ENCODE measurements around the gene C6orf118. TPM values are rescaled to one million over a fixed set of nuclear protein-coding genes. Genes with fewer than 3 reads are reported as not detected.

The C6orf118 gene
- total and polyA plus RNA-seq, 10 of the 15 experiments (the other 5 are each of a cell fraction or from before 2014, with no cell fraction given): not detected

DNA sequence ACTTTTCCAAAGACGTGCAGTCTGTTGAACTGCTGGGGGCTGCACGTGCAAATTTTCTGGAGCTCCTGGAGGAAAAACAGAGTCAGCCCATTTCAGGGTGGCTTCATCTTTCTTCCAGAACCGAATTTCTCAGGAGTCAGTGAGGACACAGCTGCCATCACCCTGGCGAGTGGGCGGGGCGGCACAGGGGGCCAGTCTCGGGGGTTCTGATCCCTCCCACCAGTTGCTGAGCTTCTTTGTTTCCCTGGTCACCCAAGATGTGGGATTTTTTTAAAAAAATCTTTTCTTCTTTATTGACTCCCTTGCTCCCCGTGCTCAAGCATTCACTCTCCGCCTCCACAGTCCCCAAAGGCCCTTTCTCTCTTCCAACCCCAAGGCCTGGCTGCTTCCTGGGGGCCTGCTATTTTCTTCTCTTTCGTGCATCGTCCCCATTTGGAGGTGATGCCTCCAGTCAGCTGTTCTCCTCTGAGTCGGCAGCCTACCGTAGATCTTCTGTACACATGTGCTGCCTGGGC, 8.9 kb downstream of the C6orf118 start:
- Histone ChIP-seq H2AFZ (ENCODE audit: control insufficient read depth, low read depth, low read length) (no peak overlapping the region), H4K20me1 (ENCODE audit: control insufficient read depth, insufficient read depth) (no peaks in the 10 kb centered on the region), H3K4me2 (ENCODE audit: control insufficient read depth, insufficient read depth) (no peak overlapping the region), H3K4me1 (ENCODE audit: control insufficient read depth, insufficient read depth, low read length) (no peaks in the 10 kb centered on the region), H3K9me3 (replicated peaks; ENCODE audit: control insufficient read depth, insufficient read depth, low read length) (no peaks in the 10 kb centered on the region; the same call in 2 of the 3 replicates), H3K4me3 (no peak overlapping the region), H3K27ac (ENCODE audit: control insufficient read depth, insufficient read depth) (no peak overlapping the region), H3K9ac (ENCODE audit: control insufficient read depth, insufficient read depth, low read length) (no peak overlapping the region), H3K36me3 (ENCODE audit: control insufficient read depth in 2 of 2, insufficient read depth in 2 of 2, low read length in 1 of 2) (no peaks in the 10 kb centered on the region), H3K79me2 (ENCODE audit: control insufficient read depth, insufficient read depth, low read length) (no peaks in the 10 kb centered on the region), H3K27me3 (replicated peaks in 1 of 2; ENCODE audit: control insufficient read depth in 2 of 2, insufficient read depth in 2 of 2, low read length in 1 of 2) (no peaks in the 10 kb centered on the region)
- DNase-seq (ENCODE audit: low read depth, low spot score) (no peak), FAIRE-seq (no peak), ATAC-seq (no peak)
- intact Hi-C loops (cut with micrococcal nuclease; ENCODE audit: unreplicated experiment) (no loop called here), in situ Hi-C loops (cut with MboI) (no loop called here)
- BruUV-seq (replicated peaks): no TSS peak
- ChIA-PET POLR2A (no interaction called here), RAD21 (ENCODE audit: unreplicated experiment) (no interaction called here), CTCF (no interaction called here), SMC1A (ENCODE audit: uncharacterized antibody, unreplicated experiment) (interaction anchor here (0.8 kb wide), 1 partner anchor 9 kb away, joined by 3 read pairs; no protein-coding TSS in a partner anchor)
- WGBS (ENCODE audit: insufficient coverage, insufficient replicate concordance, low lambda C conversion rate, missing lambda C conversion rate): 17% methylated on average over 13 of the region's 13 CpGs
- no peak for TF ChIP-seq ZSCAN29 (IDR thresholded peaks at IDR 0.05)

DNA sequence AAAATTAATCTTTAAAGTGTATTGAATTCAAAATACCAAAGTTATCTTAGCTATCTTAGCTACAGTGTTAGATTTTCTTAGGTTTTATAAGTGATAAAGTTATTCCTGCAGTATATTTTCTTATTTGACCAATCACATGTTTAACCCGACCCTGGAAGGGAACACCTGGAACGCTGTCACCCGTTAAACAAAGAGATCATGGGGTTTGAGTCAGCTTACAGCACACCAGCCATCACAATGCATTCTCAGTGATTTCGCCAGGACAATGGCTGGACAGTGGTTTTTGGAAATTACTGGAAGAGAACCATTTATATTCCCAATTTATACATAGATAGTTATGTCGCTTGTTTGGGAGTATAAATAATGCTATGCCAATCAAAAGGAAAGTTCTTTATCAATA, 10.5 kb downstream of the C6orf118 start:
- Histone ChIP-seq H3K4me2 (ENCODE audit: control insufficient read depth, insufficient read depth) (no peak overlapping the region), H3K36me3 (ENCODE audit: control insufficient read depth in 2 of 2, insufficient read depth in 2 of 2, low read length in 1 of 2) (no peaks in the 10 kb centered on the region), H3K4me3 (no peak overlapping the region), H3K9ac (ENCODE audit: control insufficient read depth, insufficient read depth, low read length) (no peak overlapping the region), H3K27me3 (replicated peaks in 1 of 2; ENCODE audit: control insufficient read depth in 2 of 2, insufficient read depth in 2 of 2, low read length in 1 of 2) (no peaks in the 10 kb centered on the region), H3K27ac (ENCODE audit: control insufficient read depth, insufficient read depth) (no peak overlapping the region), H3K9me3 (replicated peaks; ENCODE audit: control insufficient read depth, insufficient read depth, low read length) (no peaks in the 10 kb centered on the region; the same call in 2 of the 3 replicates), H4K20me1 (ENCODE audit: control insufficient read depth, insufficient read depth) (no peaks in the 10 kb centered on the region), H3K4me1 (ENCODE audit: control insufficient read depth, insufficient read depth, low read length) (no peaks in the 10 kb centered on the region), H3K79me2 (ENCODE audit: control insufficient read depth, insufficient read depth, low read length) (no peaks in the 10 kb centered on the region), H2AFZ (ENCODE audit: control insufficient read depth, low read depth, low read length) (no peak overlapping the region)
- in situ Hi-C loops (cut with MboI) (no loop called here), intact Hi-C loops (cut with micrococcal nuclease; ENCODE audit: unreplicated experiment) (no loop called here)
- BruUV-seq (replicated peaks): no TSS peak
- CTCF ChIA-PET: no interaction called here
- POLR2A ChIA-PET: no interaction called here
- SMC1A ChIA-PET (ENCODE audit: uncharacterized antibody, unreplicated experiment): no interaction called here
- whole genome bisulfite sequencing (ENCODE audit: insufficient coverage, insufficient replicate concordance, low lambda C conversion rate, missing lambda C conversion rate): 28% methylated on average over 5 of the region's 5 CpGs
- DNase-seq (ENCODE audit: low read depth, low spot score): no peak
- RAD21 ChIA-PET (ENCODE audit: unreplicated experiment): no interaction called here
- no peak for FAIRE-seq
- no peak for ATAC-seq
- TF ChIP-seq BACH1 (IDR thresholded peaks at IDR 0.05; ENCODE audit: borderline replicate concordance): no peak
- no peak for TF ChIP-seq E2F4 (IDR thresholded peaks at IDR 0.05; ENCODE audit: low read depth, low read length)
- no peak for TF ChIP-seq JUND (IDR thresholded peaks at IDR 0.05; ENCODE audit: low read depth, low read length)
- TF ChIP-seq, protein P1, sequence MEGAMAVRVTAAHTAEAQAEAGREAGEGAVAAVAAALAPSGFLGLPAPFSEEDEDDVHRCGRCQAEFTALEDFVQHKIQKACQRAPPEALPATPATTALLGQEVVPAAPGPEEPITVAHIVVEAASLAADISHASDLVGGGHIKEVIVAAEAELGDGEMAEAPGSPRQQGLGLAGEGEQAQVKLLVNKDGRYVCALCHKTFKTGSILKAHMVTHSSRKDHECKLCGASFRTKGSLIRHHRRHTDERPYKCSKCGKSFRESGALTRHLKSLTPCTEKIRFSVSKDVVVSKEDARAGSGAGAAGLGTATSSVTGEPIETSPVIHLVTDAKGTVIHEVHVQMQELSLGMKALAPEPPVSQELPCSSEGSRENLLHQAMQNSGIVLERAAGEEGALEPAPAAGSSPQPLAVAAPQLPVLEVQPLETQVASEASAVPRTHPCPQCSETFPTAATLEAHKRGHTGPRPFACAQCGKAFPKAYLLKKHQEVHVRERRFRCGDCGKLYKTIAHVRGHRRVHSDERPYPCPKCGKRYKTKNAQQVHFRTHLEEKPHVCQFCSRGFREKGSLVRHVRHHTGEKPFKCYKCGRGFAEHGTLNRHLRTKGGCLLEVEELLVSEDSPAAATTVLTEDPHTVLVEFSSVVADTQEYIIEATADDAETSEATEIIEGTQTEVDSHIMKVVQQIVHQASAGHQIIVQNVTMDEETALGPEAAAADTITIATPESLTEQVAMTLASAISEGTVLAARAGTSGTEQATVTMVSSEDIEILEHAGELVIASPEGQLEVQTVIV (IDR thresholded peaks at IDR 0.05; ENCODE audit: borderline replicate concordance, partially characterized antibody): no peak
- TF ChIP-seq FOXK2 (IDR thresholded peaks at IDR 0.05): no peak
- TF ChIP-seq IKZF1 (conservative IDR thresholded peaks at IDR 0.05): no peak
- TF ChIP-seq ATF3 (IDR thresholded peaks at IDR 0.05; ENCODE audit: borderline replicate concordance, extremely low read depth, low read depth, low read length): no peak
- TF ChIP-seq STAT1 (conservative IDR thresholded peaks at IDR 0.05): no peak
- TF ChIP-seq MXI1 (IDR thresholded peaks at IDR 0.05; ENCODE audit: low read depth, low read length): no peak
- no peak for TF ChIP-seq CREM (IDR thresholded peaks at IDR 0.05; ENCODE audit: low read depth)
- TF ChIP-seq USF2 (IDR thresholded peaks at IDR 0.05; ENCODE audit: borderline replicate concordance, low read depth, low read length): no peak
- TF ChIP-seq SRF (IDR thresholded peaks at IDR 0.05; ENCODE audit: low read depth in 2 of 2, low read length in 2 of 2): no peak

Measured in GM12878 (cell line).